NCI-H2081 (cell line): ENCODE data around the gene DPH2.

ENCODE experiments used
- DNase-seq, 2 experiments: peaks; one replicate each; lab custom pipeline; 2025; lab: John Stamatoyannopoulos, UW

DPH2 gene, protein sequence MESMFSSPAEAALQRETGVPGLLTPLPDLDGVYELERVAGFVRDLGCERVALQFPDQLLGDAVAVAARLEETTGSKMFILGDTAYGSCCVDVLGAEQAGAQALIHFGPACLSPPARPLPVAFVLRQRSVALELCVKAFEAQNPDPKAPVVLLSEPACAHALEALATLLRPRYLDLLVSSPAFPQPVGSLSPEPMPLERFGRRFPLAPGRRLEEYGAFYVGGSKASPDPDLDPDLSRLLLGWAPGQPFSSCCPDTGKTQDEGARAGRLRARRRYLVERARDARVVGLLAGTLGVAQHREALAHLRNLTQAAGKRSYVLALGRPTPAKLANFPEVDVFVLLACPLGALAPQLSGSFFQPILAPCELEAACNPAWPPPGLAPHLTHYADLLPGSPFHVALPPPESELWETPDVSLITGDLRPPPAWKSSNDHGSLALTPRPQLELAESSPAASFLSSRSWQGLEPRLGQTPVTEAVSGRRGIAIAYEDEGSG

DNA sequence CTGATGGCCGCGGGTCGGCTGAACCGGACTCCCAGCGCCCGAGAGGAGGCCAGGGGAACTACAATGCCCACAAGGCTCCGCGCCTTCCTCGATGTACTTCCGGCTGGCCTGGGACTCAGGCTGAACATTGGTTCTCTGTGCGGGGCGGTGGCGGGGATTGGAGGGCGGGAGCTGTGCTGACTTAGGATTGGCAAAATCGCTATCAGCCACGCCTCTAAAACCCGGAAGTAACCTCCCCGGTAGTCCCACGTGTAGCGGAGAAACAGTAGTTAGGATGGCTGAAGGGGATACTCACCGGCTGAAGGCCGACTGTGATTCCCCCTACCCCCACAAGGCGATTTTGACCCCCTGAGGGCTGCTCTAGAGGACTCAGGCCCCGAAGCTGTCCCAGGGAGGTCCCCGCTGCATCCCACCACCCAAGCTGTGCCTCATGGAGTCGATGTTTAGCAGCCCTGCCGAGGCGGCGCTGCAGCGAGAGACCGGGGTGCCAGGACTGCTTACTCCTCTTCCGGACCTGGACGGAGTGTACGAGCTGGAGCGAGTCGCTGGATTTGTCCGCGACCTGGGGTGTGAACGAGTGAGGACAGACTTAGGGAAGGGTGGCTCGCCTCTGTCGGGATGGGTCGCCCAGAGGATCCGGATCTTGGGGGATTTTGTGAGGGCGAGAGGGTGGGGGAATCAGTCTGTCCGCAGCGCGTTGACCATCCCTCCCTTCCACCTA, at the start of gene DPH2:
DPH2 (plus strand) TSS at position 265 of the 721 bp plus-strand sequence; CDS start at position 431, 166 bp downstream.
- peak; percentile 99 to 100 for DNase-seq

DNA sequence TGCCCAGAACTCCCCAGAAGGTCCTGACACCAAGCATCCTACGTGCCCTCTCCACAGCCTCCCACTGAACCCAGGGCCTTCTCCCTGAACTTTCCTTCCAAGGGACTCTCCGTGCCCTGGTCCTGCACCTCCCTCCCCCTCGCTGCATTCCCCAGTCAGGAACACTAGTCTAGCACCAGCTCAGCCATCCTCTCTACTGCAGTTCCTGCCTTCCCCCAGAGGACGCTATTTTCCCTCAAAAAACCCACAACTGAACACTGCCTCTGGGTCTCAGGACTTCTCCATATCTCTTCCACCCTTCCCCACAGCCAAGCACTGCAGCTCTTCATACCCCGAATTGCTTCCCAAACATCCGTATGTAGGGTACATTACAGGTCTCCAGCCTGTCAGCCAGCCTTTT, 48.8 kb upstream of the DPH2 start:
- DNase-seq = no peak

DNA sequence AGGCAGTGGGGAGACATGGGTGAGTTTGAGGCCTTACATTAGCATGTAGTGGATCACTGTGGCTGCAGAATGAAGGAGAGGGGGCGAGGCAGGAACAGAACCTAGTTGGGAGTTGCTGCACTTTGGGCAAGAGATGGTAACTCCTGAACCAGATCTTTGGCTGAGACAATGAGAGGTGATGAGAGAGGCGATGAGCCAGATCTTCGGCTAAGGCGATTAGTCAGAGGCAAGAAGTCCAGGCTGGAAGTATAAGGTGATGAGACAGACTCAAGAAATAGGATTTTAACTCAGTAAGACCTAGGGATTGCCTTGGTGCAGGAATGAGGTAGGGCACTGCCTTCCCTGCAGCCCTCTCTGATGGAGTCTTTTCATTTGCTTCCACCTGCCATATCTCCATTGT, 45.3 kb upstream of the DPH2 start:
- DNase-seq = no peak

DNA sequence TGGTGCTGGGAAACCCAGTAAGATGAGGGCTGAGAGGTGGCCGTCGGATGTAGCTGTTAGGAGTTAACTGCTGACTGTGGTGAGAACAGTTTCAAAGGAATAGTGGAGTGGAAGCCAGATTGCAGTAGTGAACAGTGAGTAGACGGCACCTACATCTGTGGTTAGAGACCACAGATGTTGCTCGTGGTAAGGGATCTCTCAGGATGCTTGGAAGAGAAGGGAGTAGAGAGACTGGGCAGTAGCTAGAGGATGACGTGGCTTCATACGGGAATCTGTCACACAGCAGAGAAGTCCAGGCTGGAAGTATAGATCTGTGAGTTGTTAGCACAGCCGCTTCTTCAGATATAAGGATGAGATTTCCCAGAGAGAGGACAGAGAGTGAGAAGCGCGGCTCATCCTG, 44.0 kb upstream of the DPH2 start:
- DNase-seq = no peak

DNA sequence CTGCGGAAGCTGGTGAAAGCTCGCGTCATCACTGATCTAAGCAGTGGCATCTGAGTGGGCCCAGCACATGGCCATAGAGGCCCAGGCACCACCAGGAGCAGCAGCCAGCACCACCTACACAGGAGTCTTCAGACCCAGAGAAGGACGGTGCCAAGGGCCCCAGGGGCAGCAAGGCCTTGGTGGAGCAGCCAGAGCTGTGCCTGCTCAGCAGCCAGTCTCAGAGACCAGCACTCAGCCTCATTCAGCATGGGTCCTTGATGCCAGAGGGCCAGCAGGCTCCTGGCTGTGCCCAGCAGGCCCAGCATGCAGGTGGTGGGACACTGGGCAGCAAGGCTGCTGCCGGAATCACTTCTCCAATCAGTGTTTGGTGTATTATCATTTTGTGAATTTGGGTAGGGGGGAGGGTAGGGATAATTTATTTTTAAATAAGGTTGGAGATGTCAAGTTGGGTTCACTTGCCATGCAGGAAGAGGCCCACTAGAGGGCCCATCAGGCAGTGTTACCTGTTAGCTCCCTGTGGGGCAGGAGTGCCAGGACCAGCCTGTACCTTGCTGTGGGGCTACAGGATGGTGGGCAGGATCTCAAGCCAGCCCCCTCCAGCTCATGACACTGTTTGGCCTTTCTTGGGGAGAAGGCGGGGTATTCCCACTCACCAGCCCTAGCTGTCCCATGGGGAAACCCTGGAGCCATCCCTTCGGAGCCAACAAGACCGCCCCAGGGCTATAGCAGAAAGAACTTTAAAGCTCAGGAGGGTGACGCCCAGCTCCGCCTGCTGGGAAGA, 39.5 kb upstream of the DPH2 start:
- DNase-seq = peak; percentile 31 to 33

DNA sequence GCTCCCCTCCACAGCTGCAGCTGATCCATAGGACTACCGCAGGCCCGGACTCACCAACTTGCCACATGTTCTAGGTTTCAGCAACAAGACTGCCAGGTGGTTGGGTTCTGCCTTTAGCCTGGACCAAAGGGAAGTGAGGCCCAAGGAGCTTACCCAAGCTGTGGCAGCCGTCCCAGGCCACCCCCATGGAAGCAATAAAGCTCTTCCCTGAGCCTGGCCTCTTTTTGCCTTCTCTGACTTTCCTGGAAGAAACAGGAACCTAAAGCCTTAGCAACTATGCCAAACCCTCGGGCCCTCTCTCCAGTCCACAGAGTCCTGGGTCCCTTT, 38.9 kb upstream of the DPH2 start:
- DNase-seq = no peak

DNA sequence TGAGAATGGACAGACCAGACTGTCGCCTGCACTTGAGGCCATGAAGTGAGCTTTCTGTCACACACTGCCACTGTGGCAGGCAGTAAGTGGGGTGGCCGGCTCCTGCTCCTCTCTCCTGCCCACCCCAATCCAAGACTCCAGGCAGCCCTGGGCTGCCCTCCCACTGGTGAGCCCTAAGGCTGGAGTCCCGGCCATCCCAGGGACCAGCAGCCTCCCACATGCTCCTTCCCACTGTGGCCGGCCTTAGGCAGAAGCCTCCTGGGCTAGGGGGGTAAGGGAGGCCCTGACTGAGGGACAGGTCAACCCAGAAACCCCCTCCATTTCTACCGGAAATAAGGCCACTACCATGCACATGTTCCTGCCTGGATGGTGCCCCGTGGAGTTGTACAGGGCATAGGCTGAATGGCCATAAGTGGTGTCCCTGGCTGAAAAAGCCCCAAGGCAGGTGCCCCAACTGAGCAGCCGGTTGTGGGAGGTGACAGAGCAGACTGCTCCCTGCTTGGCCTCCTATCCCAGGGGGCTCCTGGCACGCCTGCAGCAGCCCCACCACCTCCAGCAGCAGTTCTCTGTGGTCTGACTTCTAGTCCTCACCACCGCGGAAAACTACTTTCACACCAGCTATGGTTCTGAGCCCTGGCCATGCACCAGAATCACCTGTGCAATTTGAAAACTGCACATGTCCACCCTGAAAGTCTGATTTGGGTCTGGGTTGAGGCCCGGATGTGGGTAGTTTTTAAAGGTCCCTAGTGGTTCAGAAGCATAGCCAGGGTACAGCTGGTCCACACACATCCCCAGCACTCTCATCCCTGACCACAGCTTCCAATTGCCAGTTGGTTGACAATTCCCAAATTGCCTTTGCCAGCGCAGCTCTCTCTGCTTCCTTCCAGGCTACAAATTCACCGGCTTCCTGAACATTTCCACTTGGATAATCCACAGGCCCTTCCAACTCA, 37.8 kb upstream of the DPH2 start:
- no peak for DNase-seq

DNA sequence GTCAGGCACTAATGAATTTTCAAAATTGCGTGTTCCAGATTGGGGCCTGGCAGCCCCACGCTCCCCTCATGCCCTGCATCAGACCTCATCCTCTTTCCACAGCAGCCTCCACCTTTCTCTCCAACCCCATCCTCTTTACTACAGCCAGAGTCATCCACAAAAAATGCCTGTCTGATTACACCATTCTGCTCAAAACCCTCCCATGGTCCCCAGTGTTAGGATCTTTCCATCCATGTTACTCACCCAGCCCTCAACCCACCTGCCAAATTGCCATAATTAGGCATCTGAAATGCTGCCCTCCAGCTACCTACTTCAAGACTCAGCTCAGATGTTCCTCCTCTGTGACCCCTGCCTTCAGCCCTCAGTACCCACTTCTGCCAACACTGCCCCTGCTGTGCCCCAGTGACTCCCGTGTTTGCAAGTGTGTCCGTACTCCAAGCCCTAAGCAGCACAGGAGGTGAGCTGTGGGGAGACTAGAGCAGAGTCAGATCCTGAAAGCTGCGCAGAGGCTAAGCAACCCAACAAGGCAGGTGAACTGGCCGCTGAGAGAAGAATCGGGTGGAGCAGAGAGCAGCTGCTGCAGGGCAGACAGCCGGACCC, 36.9 kb upstream of the DPH2 start:
- no peak for DNase-seq

DNA sequence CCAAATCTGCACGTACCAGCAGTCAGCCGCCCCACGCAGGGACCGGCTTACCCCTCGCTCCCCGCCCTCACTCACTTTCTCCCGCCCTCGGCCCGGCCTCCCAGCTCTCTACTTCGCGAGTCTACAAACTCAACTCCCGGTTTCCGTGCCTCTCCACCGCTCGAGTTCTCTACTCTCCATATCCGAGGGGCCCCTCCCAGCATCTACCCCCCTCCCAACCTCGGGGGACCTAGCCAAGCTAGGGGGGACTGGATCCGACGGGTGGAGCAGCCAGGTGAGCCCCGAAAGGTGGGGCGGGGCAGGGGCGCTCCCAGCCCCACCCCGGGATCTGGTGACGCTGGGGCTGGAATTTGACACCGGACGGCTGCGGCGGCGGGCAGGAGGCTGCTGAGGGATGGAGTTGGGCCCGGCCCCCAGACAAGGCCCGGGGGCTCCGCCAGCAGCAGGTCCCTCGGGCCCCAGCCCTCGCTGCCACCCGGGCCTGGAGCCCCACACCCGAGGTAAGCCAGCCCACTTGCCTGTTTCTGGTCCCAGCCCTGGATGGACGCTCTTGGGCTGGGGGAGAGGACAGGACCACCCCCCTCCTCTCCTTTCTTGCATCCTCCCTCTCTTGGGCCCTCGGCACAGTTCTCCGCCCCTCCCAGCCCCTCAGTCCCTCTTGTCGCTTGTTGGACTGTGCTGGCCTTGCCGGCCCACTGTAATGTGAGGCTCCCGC, 36.3 kb upstream of the DPH2 start, which contains the start of gene ARTN:
ARTN (plus strand) TSS at position 416 of the 715 bp plus-strand sequence. CDS start 1,856 bp downstream, outside the sequence.
- DNase-seq = no peak

DNA sequence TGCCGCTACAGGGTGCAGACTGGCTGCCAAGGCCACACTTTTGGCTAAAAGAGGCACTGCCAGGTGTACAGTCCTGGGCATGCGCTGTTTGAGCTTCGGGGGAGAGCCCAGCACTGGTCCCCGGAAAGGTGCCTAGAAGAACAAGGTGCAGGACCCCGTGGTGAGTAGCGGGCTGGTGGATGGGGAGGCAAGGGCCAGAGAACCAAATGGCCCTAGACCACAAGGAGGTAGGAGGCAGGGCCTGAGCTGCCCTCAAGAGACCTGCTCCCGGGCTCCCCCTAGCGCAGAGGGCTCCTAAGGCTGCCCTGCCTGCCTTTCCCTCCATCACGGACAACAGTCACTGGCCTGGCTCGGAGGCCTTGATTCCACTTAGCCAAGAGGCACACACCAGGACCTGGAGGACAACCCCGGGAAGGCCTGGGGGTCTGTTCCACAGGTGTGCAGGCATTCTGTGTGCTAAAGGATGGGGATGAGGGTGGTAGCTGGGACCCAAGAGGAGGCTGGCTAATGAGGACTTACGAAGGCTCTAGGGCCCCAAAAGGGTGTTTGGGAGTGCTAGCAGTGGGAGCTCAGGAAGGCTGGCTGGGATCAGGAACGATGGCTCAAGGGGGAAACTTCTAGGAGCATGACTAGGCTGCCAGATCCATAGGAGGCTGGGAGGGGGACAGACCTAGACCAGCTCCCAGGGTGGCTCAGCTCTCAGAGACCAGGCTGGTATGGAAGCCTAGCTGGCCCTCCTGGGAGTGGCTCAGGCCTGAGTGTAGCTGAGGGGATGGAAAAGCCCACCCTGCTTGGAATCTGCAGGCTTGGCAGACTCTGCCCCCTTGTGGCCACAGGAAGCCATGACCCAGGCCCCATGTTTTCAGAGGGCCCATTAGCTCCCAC, 35.5 kb upstream of the DPH2 start:
- peak; percentile 70 to 72 for DNase-seq

DNA sequence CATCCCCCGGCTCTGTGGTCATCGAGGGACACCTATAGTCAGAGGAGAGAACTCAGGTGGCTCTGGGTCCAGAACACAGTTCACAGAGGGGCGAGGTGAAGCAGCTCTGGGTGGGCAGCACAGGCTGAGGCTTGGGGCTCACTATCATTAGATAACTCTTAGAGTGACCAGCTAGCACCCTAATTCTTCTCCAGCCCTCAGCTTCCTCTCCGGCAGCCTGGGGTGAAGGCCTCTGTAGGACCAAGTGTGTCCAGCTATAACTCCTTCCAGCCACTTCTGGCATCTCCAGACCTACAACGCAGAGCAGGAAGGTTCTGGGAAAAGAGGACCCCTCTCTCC, 34.9 kb upstream of the DPH2 start:
- DNase-seq = no peak

DNA sequence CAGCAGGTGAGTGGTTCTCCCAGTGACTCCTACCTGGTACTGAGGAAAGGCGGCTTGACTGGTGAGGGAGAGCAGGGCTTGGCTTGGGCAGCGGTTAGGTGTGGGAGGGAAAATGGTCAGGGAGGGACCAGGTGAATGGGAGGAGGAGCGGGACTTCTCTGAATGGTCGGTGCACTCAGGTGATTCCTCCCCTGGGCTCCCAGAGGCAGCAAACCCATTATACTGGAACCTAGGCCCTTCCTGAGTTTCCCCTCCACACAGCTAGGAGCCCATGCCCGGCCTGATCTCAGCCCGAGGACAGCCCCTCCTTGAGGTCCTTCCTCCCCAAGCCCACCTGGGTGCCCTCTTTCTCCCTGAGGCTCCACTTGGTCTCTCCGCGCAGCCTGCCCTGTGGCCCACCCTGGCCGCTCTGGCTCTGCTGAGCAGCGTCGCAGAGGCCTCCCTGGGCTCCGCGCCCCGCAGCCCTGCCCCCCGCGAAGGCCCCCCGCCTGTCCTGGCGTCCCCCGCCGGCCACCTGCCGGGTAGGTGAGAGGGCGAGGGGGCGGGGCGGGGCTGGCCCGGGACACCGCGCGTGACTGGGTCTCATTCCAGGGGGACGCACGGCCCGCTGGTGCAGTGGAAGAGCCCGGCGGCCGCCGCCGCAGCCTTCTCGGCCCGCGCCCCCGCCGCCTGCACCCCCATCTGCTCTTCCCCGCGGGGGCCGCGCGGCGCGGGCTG, 33.9 kb upstream of the DPH2 start:
- peak; percentile 33 to 45 for DNase-seq

DNA sequence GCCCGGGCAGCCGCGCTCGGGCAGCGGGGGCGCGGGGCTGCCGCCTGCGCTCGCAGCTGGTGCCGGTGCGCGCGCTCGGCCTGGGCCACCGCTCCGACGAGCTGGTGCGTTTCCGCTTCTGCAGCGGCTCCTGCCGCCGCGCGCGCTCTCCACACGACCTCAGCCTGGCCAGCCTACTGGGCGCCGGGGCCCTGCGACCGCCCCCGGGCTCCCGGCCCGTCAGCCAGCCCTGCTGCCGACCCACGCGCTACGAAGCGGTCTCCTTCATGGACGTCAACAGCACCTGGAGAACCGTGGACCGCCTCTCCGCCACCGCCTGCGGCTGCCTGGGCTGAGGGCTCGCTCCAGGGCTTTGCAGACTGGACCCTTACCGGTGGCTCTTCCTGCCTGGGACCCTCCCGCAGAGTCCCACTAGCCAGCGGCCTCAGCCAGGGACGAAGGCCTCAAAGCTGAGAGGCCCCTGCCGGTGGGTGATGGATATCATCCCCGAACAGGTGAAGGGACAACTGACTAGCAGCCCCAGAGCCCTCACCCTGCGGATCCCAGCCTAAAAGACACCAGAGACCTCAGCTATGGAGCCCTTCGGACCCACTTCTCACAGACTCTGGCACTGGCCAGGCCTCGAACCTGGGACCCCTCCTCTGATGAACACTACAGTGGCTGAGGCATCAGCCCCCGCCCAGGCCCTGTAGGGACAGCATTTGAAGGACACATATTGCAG, 33.2 kb upstream of the DPH2 start:
- DNase-seq = peak; percentile 52 to 62

DNA sequence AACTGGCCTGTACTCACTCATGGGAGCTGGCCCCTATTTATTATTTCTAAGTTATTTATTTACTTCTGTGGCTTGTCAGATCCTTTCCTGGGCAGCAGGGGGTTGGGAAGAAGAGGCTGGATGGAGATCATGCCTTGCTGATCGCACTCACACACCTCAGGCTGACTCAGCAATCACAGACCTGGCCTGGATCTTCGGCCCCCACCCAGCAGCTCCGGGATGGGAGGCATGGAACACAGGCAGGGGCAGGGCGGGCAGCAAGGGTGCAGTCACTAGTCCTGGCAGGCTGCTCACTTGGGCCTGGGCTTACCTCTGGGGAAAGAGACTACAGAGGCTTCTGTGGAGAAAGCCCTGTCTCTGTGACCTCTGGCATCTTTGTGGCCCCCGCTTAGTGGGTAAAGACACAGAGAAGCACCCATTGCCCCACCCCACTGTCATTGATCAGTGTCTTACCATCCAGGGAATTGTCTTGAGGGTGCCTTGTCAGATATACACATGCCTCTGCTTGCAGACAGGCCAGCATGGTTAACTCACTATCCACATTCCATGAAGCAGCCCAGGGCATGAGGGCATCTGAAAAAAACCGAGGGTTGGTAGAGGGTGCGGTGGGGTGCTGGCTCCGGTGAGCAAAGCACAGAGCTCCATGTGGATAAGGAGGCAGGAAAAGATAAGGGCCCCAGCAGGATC, 32.5 kb upstream of the DPH2 start:
- DNase-seq = no peak

DNA sequence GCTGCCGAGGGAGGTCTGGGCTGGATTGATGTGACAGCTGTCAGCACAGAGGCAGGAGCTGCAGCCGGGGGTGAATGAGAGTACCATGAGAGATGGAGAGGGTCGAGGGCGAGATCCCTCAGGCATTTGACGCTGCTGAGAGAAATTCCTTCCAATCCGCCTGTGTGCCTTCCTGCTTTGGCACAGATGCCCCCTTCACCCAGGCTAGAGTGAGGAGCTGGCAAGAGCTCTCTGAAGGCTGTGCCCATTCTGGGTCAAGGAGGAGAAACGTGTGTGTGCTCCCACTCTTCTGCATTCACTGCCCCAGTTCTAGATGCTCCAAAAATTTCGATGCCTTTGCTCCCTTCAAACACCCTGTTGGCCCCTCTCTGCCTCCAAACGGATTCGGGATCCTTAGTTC, 31.4 kb upstream of the DPH2 start:
- DNase-seq = no peak

DNA sequence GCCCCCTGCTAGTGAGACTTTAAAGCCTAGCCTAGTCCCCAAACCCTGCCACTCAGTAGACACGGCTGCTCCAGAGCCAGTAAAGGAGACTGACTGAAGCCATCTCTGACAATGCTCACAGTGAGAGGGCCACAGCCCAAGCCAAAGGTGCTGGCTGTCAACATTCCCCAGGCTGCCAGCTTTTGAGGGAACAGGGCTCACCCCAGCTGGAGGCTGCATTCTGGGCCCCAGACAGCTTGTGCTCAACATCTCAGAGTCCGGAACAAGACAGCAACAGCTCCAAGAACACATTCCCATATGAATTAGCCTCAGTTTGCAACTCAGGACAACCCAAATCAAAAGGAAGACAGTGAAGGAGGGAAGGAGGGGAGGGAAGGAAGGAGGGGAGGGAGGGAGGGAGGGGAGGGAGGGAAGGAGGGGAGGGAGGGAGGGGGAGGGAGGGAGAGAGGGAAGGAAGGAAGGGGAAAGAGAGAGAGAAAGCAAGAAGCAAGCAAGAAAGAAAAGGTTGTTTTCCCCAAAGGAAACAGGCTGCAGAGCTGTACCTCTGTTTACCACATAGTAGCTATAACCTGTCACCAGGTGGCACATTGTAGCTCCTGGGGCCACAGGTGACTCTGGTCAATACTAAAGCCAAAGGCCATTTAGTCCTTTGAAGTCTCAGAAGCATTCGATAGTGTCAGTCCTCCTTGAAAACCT, 30.8 kb upstream of the DPH2 start:
- DNase-seq = no peak

DNA sequence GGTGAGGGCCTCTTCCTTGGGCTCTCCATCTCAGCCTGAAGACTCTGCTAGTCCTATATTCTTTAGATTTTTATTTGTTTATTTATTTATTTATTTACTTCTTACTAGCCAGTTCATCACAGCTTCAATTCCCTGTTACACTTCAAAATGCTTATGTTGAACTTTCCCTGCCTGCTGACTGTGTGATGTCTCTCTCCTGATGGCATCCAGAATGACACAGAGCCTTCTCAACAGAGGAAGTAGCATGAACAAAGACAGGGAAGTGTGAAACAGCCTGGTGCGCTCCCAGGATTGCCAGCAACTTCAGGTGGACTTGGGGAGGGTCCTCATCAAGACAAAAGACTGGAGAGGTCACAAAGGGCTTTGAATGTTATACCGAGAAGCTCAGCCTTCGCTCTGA, 27.4 kb upstream of the DPH2 start:
- no peak for DNase-seq
